SH-SY5Y (cell line): ENCODE results near the gene RBKS.

Experiments used
- GATA2 ChIP-seq: IDR thresholded peaks from 2 replicates; pipeline ENCODE4 v1.6.1; 2011; ENCODE audit warnings: mild to moderate bottlenecking, low read depth, low read length
- GATA3 ChIP-seq: IDR thresholded peaks from 2 replicates; pipeline ENCODE4 v1.6.1; 2011; ENCODE audit warnings: low read depth, mild to moderate bottlenecking, low read length, moderate library complexity

The RBKS gene

DNA sequence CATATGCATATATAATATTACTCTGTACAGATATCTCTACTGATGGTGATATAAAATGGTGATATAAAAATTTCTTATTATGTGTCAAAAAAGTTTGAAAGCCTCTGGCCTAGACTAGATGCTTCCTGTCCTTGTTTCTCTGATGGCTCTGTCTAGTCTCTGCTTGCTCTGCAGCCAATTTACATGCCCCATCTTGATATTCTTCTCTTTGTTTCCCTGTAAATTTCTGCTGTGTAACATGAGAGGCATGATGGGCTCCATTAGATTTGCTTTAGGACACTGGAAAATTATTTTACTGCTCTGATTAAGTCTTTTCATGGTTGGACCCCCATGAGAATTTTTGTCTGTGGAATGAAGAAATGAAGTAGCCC lies 24.6 kb upstream of the RBKS start:
- TF ChIP-seq GATA2 (no peak), GATA3 (no peak)

DNA sequence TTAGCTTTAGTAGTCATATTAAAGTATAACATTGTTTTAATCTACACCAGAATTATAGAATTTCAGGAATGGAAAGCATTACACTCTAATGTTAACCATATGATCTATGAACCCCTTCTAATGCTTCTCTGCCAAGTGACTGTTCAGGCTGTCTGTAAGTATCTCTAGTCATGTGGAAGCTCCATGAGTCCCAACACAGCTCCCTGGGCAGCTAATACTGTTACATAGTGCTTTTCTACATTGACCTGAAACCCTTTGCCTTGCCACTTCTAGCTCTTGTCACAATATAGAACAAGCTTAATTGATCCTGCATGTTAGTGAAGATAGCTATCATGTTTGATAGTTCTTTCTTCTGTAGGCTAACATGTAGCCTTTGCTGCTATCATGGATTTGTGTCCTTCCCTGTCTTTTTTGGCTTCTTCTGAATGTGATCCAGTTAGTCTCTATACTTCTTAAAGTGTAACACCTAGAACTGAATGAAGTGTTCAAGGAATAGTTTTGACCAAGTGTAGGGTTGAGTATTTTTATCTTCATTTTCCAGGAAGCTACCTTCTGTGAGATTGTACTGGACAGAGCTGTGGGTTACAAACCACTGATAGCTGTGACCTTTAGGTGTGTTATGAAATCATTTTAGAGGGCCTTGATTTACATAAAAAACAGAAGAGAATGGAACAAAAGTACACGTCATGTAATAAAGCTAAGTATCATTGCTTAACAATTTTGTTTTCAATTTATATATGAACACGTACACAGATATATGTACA lies 24.0 kb upstream of the RBKS start:
- no peak for TF ChIP-seq GATA3
- TF ChIP-seq GATA2 = no peak

DNA sequence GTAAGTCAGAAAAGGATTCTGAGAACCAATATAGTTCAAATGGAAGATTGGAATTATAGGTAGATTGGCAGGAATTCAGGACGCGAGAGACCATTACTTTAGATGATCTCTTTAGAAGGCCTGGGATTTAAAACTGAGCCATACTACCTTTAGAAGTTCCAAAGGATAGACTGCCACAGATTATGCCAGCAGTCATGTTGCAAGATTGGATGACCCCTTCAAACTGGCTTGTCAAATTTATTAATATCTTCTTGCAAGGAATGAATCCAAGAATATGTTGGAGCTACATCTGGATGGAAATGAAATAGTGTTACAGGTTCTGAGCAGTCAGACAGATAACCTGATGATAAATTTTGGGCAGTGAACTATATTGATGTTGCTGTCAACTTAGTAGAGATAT lies 22.3 kb upstream of the RBKS start:
- TF ChIP-seq GATA2 (no peak), GATA3 (no peak)

DNA sequence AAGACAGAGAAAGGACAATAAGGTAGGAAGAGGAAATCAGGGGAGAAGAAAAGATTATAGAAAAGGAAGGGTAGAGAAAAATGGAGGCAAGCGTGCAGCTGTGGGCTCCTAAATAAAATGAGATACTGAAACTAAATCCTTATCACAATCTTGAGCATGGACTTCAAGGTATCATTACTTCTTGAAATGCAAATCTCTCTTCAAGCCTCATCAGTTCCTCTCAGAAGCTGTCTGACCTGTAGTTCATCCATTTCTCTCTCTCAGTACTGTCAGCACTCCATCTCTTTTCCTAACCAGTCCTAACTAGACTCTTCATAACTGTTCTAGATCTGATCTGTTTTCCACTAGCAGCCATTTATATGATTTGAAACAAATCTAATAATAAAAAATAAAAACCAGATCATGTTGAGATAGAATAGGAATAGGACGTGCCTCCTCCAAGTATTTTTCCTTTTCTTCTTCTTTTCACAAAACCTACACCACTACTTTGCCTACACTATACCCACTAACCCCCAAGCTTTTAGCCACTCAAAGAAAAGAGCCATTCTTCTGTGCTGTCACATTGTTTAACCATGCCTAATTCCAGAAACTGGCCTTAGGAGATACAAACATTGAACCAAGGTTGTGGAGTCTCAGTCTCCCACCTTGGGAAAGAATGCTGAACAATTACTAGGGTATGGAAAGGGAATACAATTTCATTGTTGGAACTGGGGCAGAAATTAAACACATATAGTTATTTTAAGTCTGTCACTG lies 21.4 kb upstream of the RBKS start:
- TF ChIP-seq GATA2 = no peak

DNA sequence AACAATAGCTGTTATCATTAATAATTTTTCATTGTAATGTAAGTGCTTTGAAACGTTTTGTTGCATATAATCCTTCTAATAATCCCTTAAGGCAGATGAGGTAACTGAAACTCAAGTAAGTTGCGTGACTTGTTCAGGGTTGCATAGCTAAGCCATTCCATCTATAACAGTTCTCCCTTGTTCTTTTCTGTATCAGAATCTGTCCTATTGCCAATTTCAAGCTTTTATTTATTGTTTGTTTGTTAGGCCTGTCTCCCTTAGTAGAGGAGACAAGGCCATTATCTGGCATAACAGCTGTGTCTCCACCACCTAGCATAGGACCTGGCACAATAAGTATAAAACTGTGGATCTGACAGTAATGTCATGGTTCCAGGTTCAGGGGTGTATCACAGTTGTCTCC lies 19.7 kb upstream of the RBKS start:
- TF ChIP-seq GATA3 = no peak
- no peak for TF ChIP-seq GATA2

DNA sequence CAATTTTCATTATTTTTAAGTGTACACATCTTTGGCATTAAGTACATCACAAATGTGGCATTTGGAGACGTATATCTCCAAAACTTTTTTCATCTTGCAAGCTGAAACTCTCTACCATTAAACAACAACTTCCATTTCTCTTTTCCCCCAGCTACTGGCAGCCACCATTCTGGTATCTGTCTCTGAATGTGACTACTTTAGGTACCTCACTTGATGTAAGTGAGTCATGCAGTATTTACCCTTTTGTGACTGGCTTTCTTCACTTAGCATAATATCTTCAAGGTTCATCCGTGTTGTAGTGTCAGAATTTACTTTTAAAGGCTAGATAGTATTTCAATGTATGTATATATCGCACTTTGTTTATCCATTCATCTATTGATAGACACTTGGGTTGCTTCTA lies 17.4 kb upstream of the RBKS start:
- TF ChIP-seq GATA3 (no peak), GATA2 (no peak)

DNA sequence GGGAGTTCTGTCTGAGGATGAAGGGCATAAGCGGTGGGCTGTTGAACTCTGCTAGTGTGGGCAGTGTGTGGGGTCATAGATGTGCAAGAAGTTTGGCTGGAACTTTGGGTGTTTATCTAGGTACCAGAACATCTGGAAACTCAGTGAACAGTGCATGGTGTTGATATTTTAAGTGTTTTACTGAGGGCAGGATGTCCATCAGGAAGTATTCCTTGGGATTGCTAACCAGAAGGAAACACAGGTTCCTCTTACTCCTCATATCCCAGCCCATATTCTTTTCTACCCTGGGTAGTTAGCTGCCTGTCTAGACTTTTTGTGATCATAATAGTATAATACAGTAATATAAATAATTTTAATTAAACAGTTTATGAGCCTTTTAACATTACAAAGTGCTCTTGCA lies 15.9 kb upstream of the RBKS start:
- no peak for TF ChIP-seq GATA3
- TF ChIP-seq GATA2 = no peak

DNA sequence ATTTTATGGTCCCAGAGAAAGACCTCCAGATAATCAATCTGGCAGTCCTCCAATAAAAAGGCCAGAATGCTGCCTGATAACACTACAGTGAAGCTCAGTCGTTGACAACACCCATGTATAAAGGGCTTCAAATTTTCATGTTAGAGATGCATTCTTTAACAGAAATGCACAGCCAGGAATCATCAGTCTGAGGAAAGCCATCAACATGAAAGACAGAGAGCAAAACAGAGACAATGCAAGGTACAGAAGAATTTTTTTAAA lies 14.1 kb upstream of the RBKS start:
- TF ChIP-seq GATA2 (no peak), GATA3 (no peak)

DNA sequence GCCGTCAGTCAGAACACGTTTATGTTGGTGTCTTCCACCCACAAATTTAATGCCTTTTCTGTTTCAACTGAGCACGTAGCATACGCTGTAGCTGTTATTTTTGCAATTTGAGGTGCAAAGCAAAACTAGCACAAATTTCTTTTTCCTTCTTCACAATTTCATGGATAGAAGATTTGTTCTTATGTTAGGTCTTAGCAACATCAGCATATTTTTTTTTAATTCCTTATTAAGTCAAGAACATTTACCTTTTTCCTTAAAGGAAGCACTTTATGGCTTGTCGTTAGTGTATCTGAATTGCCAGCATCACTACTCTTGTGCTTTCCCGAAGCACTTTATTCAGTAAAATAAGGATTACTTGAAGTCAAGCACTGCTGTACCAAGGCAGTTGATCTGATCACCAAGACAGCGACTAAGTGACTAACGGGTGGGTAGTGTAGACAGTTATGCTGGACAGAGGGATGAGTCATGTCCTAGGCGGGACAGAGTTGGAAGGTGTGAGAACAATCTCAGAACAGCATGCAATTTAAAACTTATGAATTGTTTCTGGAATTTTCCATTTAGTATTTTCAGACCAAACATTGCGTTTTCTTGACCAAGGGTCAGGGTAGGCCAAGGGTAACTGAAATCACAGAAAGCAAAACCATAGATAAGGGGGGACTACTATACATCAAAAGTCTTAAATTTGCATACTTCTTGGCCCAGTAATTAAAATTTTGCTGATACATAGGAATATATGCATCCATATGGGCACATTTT lies 13.6 kb upstream of the RBKS start:
- TF ChIP-seq GATA3 (no peak), GATA2 (no peak)

DNA sequence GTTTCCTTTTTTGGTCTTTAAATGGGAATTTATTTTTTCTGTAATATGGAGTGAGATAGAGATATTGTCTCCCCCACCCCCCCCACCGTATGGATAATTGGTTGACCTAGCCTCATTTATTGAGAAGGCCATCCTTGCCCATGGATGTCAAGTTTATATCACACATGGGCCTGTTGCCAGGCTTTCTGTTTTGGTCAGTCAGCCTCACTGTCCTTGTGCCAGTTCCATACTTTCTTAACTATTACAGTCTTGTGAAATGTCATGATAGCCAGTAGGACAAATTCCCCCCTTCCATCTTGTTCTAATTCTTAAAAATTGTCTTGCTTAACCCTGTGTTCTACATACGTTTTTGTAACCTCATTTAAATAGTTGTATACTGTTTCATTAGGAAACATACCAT lies 12.8 kb upstream of the RBKS start:
- TF ChIP-seq GATA2 (no peak), GATA3 (no peak)

DNA sequence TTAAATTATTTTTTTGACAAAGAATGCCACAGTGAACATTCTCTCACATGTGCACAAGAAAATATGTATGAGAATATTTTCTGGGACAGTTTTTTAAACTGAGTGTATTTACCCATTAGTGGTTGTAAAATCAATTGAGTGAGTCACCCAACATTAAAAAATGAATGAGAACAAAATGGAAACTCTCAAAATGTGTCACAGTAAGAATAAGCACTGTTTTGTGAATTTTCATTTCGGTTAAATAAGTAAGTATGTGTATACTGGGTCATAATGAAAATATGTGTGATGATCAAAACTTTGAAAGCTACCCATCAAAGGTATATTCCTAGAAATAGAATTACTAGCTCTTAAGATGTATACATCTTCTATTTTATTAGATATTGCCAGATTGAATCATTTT lies 11.9 kb upstream of the RBKS start:
- TF ChIP-seq GATA3 (no peak), GATA2 (no peak)

DNA sequence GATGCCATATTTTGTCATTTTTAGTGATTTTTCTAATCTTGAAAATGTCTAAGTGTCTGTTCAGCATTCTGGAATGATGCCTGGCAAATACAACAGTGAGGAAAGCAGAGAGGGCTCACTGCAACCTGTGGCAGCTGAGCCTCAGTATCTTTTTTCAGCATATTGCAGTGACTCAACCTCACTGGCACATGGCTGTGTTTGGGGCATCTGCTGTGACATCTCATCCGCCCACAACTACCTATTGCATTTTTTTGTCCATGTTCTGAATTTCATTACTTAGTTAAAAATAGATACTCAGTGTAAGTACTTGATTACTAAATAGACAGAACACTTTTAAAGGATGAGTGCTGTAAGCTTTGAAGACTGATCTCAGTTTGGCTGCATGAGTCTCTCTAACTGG lies 11.0 kb upstream of the RBKS start:
- no peak for TF ChIP-seq GATA2
- no peak for TF ChIP-seq GATA3

DNA sequence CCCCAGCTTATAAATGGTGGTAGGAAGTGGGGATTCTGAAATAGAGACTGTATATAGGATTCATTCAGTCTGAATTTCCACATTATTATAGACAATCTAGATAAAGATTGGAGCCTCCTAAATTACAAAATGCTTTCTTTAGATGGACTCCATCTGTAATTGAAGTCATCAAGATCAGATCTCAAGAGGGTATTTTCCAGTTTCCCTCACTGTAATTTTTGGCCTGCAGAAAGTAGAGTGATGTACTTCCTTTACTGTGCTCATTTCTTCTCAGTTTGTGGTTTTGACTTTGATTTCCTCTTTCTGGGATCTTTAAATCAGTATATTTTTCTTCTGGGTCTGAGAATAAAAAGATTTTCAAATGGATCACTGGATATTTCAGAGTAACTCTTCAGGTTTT lies 7.5 kb upstream of the RBKS start:
- TF ChIP-seq GATA2 = no peak
- no peak for TF ChIP-seq GATA3

DNA sequence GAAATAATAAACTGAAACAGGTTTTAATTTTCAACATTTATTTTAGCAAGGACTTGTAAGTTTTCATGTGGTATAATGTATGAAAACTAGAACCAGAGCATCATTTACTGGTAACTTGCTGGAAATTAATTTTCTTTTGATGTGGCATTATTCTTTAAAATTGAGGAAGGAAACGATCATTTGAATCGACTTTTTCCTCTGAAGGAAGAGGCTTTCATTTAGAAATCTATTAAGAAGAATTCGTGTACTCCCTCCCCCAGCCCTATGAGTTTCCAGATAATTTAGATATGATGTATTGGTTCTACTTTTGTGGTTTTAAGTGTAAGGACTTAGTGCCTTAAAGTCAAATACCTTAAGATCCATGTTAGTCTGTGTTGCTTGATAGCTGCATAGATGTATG lies 2.8 kb upstream of the RBKS start:
- TF ChIP-seq GATA3 = no peak
- TF ChIP-seq GATA2 = no peak

DNA sequence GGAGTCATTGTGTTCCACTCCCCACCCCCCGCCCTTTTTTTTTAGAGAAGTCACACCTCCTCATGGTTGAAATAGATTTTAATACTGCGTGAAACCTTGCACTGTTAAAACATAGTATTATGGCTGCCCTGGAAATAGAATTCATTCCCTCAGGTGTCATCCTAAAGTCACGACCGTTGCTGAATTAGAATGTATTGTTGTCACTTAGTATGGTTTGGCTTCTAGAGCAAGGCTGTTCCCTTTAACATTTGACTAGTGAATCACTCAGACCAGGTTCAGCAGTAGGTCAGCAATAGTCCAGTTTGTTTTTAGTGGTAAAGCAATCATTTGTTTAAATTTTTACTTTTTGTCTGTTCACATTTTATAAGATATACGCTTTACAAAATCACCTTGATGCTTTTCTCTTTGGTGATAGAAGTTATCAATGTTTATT lies 1.5 kb upstream of the RBKS start:
- TF ChIP-seq GATA2 (no peak), GATA3 (no peak)
